GM12875 (cell line): ENCODE measurements around the gene MRPL46.

Experiments used
- H3K4me3 ChIP-seq: one replicate; pipeline ENCODE4 v1.5.1; 2011; ENCODE audit warnings: low read depth, low read length, control low read depth
- TF ChIP-seq, protein P1 (sequence below): IDR thresholded peaks from 2 replicates; pipeline ENCODE4 v1.5.1; 2011; ENCODE audit warnings: low read depth, mild to moderate bottlenecking, control low read depth, inconsistent platforms, low read length, moderate library complexity, borderline replicate concordance; ENCODE audit not compliant: insufficient read depth

MRPL46 gene

GRCh38 chr15:88428805-88429605, 38.2 kb downstream of the MRPL46 start:
- TF ChIP-seq, protein P1, sequence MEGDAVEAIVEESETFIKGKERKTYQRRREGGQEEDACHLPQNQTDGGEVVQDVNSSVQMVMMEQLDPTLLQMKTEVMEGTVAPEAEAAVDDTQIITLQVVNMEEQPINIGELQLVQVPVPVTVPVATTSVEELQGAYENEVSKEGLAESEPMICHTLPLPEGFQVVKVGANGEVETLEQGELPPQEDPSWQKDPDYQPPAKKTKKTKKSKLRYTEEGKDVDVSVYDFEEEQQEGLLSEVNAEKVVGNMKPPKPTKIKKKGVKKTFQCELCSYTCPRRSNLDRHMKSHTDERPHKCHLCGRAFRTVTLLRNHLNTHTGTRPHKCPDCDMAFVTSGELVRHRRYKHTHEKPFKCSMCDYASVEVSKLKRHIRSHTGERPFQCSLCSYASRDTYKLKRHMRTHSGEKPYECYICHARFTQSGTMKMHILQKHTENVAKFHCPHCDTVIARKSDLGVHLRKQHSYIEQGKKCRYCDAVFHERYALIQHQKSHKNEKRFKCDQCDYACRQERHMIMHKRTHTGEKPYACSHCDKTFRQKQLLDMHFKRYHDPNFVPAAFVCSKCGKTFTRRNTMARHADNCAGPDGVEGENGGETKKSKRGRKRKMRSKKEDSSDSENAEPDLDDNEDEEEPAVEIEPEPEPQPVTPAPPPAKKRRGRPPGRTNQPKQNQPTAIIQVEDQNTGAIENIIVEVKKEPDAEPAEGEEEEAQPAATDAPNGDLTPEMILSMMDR: no peak

GRCh38 chr15:88428053-88428452, 39.1 kb downstream of the MRPL46 start:
- no peak overlapping the region for H3K4me3 ChIP-seq

More at GRCh38 chr15:88428805-88429605, 38.2 kb downstream of the MRPL46 start:
- H3K4me3 ChIP-seq: no peak overlapping the region

DNA sequence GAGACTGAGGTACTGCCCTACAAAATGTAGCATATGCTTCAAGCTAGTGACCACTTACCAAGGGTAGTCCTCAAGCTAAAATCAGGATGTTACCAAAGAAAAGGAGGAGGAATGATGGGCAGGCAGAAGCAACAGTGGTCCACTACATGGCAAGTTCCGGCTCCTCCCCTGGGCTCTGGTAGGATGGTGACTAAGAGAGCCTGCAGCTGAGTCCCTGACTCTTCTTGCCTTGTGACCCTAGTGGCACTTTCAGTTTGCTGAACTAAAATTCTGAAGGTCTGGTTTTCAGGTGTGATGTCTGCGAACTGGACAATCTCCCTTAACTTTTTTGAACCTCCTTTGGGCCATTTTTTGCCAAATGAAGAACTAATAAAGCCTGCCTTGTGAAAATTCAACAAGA, 40.9 kb downstream of the MRPL46 start:
- TF ChIP-seq, protein P1: no peak
- H3K4me3 ChIP-seq: no peak overlapping the region

More at GRCh38 chr15:88428053-88428452, 39.1 kb downstream of the MRPL46 start:
- TF ChIP-seq, protein P1: no peak

DNA sequence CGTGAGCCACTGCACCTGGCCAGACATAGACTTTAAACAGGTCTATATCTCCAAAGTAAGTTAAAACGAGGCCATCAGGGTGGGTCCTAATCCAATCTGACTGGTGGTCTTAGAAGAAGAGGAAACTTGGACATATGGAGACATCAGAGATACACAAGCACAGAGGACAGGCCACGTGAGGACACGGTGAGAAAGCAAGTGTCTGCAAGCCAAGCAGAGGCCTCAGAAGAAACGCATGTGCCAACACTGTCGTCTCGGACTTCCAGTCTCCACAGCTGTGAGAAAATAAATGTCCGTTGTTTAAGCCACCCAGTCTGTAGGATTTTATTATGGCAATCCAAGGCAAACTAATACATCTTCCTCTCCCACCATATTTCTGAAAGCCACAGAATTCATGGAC, 43.9 kb downstream of the MRPL46 start:
- TF ChIP-seq, protein P1: no peak
- no peak overlapping the region for H3K4me3 ChIP-seq

GRCh38 chr15:88419830-88420229, 47.4 kb downstream of the MRPL46 start:
- TF ChIP-seq, protein P1: no peak

More at GRCh38 chr15:88419830-88420229, 47.4 kb downstream of the MRPL46 start:
- H3K4me3 ChIP-seq: no peak overlapping the region
